Mammary epithelial cell (primary cell): ENCODE measurements around the gene HPX.

ENCODE experiments used
- EZH2 ChIP-seq: IDR thresholded peaks from 2 replicates; pipeline ENCODE4 v1.6.1; 2012; ENCODE audit warnings: low read length, inconsistent platforms, borderline replicate concordance
- TF ChIP-seq, protein P1 (sequence below), 2 donors: IDR thresholded peaks in 1 of 2; conservative IDR thresholded peaks in 1 of 2; 2 replicates each; pipeline ENCODE4 v1.5.1; 2011 to 2012; ENCODE audit warnings: inconsistent platforms in 2 of 2, low read length in 2 of 2, mild to moderate bottlenecking in 2 of 2, control low read depth in 1 of 2, low read depth in 1 of 2; ENCODE audit not compliant: insufficient read depth in 1 of 2; ENCODE audit errors: extremely low read depth in 1 of 2

GRCh38 chr11:6414874-6415328, 25.9 kb downstream of the HPX start:
- TF ChIP-seq, protein P1, sequence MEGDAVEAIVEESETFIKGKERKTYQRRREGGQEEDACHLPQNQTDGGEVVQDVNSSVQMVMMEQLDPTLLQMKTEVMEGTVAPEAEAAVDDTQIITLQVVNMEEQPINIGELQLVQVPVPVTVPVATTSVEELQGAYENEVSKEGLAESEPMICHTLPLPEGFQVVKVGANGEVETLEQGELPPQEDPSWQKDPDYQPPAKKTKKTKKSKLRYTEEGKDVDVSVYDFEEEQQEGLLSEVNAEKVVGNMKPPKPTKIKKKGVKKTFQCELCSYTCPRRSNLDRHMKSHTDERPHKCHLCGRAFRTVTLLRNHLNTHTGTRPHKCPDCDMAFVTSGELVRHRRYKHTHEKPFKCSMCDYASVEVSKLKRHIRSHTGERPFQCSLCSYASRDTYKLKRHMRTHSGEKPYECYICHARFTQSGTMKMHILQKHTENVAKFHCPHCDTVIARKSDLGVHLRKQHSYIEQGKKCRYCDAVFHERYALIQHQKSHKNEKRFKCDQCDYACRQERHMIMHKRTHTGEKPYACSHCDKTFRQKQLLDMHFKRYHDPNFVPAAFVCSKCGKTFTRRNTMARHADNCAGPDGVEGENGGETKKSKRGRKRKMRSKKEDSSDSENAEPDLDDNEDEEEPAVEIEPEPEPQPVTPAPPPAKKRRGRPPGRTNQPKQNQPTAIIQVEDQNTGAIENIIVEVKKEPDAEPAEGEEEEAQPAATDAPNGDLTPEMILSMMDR (conservative IDR thresholded peaks at IDR 0.05 in 1 of 2, IDR thresholded peaks at IDR 0.05 in 1 of 2; ENCODE audit: extremely low read depth in 1 of 2, insufficient read depth in 1 of 2, low read depth in 1 of 2, low read length in 2 of 2): no peak
- no peak for TF ChIP-seq EZH2
